GM12875 (cell line): Measurements from ENCODE around the gene L1TD1.

Experiments used
- H3K4me3 ChIP-seq: one replicate; pipeline ENCODE4 v1.5.1; 2011; ENCODE audit warnings: low read depth, low read length, control low read depth
- CTCF ChIP-seq: IDR thresholded peaks from 2 replicates; pipeline ENCODE4 v1.5.1; 2011; ENCODE audit warnings: low read depth, mild to moderate bottlenecking, control low read depth, inconsistent platforms, low read length, moderate library complexity, borderline replicate concordance; ENCODE audit not compliant: insufficient read depth

Gene L1TD1

DNA sequence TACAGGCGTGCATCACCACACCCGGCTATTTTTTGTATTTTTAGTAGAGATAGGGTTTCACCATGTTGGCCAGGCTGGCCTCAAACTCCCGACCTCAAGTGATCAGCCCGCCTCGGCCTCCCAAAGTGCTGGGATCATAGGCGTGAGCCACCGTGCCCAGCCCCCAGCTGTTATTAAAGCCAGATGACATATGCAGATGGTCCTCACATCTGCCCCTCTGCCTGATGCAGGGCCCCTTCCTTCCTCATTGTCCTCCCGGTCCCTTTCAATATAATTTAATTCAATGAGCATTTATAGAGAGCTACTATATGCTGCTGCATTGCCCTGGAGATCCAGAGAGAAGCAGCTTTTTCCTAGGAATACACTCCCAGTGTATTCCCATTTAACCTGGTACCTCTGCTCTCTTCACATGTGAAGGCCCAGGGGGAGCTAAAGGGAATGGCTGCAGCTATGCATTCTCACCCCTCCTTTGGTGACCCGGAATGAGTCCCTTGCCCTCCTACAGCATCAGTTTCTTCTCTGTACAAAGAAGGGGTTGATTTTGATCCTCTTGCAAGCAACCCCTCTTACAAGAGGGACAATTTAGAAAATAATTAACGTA lies 55.6 kb downstream of the L1TD1 start:
- H3K4me3 ChIP-seq: no peak overlapping the region

GRCh38 chr1:62259551-62259950 lies 64.9 kb downstream of the L1TD1 start:
- H3K4me3 ChIP-seq: no peak overlapping the region
- TF ChIP-seq CTCF: no peak

More for the DNA sequence above, 55.6 kb downstream of the L1TD1 start:
- no peak for TF ChIP-seq CTCF

DNA sequence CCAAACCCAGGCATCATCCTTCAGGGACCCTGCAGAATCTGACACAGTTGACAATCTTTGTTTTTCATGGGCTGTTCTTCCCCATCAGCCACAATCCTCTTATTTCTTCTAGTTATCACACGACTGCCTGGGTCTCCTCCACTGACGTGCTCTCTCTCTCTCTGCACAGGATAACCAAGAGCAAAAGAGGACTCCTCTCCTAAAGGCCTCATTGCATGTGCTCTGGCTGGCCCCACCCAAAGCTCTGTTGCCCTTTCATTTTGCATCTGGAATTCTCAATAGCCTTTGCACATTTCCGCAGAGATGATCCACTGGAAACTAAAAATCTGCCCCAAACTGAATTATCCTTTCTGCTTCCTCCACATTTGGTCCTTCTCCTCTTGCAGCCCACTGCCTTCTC lies 66.0 kb downstream of the L1TD1 start:
- TF ChIP-seq CTCF: no peak
- H3K4me3 ChIP-seq: no peak overlapping the region
